ENCODE results near the gene FAM47E. TPM values are rescaled to one million over a fixed set of nuclear protein-coding genes. Genes with fewer than 3 reads are reported as not detected.
A peak's percentile ranks its signal among the peaks of the same experiment; 100 is the strongest.

The FAM47E gene
- polyA plus RNA-seq, 1 donor (not counting 4 experiments of a cell fraction or from before 2014, with no cell fraction given): 0.29 TPM

DNA sequence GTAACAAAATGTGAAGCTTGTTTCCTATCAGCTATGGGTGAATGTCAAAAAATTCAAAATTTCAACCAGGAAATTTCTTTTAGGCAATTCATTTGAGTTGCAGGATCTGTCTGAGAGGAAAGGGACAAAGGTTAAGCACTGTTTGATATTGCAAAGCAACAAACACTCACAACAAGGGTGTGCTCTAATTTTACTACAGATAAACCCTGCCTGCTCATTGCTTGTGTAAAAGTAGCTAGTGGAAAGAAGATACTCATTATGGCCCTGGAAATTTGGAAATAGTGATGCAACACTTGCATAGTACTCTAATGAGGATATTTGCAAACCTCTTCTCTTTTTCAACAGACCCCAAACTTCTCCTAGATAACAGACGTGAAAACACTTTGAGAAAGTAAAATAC is 27.1 kb downstream of the FAM47E start:
- H3K9me1 ChIP-seq (ENCODE audit: control insufficient read depth, extremely low read depth, insufficient read depth, low read length): no peaks in the 10 kb centered on the region
- dilution Hi-C loops (cut with MboI; ENCODE audit: extremely low pct_ligation_motif_present, low sequenced_read_pairs): no loop called here
- H3K4me1 ChIP-seq (ENCODE audit: control insufficient read depth, extremely low read depth, insufficient read depth, low read length): no peaks in the 10 kb centered on the region
- H4K20me1 ChIP-seq (ENCODE audit: control insufficient read depth, extremely low read depth, insufficient read depth, low read length): no peaks in the 10 kb centered on the region
- no peak overlapping the region for H3K9ac ChIP-seq (ENCODE audit: control insufficient read depth, extremely low read depth, insufficient read depth, low read length)
- no peak overlapping the region for H3K4me2 ChIP-seq (ENCODE audit: control insufficient read depth, extremely low read depth, insufficient read depth, low read depth, low read length)
- TF ChIP-seq, protein P1, sequence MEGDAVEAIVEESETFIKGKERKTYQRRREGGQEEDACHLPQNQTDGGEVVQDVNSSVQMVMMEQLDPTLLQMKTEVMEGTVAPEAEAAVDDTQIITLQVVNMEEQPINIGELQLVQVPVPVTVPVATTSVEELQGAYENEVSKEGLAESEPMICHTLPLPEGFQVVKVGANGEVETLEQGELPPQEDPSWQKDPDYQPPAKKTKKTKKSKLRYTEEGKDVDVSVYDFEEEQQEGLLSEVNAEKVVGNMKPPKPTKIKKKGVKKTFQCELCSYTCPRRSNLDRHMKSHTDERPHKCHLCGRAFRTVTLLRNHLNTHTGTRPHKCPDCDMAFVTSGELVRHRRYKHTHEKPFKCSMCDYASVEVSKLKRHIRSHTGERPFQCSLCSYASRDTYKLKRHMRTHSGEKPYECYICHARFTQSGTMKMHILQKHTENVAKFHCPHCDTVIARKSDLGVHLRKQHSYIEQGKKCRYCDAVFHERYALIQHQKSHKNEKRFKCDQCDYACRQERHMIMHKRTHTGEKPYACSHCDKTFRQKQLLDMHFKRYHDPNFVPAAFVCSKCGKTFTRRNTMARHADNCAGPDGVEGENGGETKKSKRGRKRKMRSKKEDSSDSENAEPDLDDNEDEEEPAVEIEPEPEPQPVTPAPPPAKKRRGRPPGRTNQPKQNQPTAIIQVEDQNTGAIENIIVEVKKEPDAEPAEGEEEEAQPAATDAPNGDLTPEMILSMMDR (optimal IDR thresholded peaks at IDR 0.05 in 1 of 3, IDR thresholded peaks at IDR 0.05 in 1 of 3, conservative IDR thresholded peaks at IDR 0.05 in 1 of 3; ENCODE audit: extremely low read depth in 1 of 3, insufficient read depth in 2 of 3, low read length in 3 of 3): no peak
- no peak for TF ChIP-seq EZH2 (IDR thresholded peaks at IDR 0.05; ENCODE audit: low read length)
- DNase-seq (ENCODE audit: low read depth, low spot score) (no peak), FAIRE-seq (no peak)
- H3K36me3 ChIP-seq (ENCODE audit: control insufficient read depth in 2 of 2, extremely low read depth in 1 of 2, insufficient read depth in 2 of 2, low read length in 2 of 2): no peaks in the 10 kb centered on the region
- H3K27ac ChIP-seq (ENCODE audit: control insufficient read depth, insufficient read depth, low read length): no peak overlapping the region
- no peak overlapping the region for H3K4me3 ChIP-seq (ENCODE audit: control insufficient read depth in 2 of 3, extremely low read depth in 1 of 3, insufficient read depth in 2 of 3, low read depth in 1 of 3, low read length in 3 of 3)
- no peaks in the 10 kb centered on the region for H3K9me3 ChIP-seq (ENCODE audit: control insufficient read depth, low read depth, low read length)
- H2AFZ ChIP-seq (ENCODE audit: control insufficient read depth, low read length): no peak overlapping the region
- no peaks in the 10 kb centered on the region for H3K27me3 ChIP-seq (ENCODE audit: control insufficient read depth, extremely low read depth, insufficient read depth, low read length)
- H3K79me2 ChIP-seq (ENCODE audit: control insufficient read depth, insufficient read depth, low read length): no peaks in the 10 kb centered on the region

DNA sequence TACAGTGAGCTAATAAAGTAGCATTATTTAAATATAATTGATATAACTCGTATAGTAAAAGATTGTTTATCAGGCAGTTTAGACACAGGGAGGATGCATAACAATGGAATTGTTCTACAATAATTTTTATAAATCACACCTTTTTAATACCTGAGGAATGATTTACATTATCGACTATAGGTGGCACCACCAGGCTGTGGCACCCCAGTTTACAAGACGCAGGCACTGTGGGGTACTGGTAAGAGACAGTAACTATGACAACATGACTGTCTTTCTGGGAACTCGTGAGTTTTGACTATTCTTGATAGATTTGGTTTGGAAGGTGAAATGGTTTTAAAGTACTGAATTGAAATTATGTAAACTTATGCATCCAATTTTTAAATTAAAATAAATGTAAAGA is 27.9 kb downstream of the FAM47E start:
- Histone ChIP-seq H3K4me1 (ENCODE audit: control insufficient read depth, extremely low read depth, insufficient read depth, low read length) (no peaks in the 10 kb centered on the region), H3K4me2 (ENCODE audit: control insufficient read depth, extremely low read depth, insufficient read depth, low read depth, low read length) (no peak overlapping the region), H3K27me3 (ENCODE audit: control insufficient read depth, extremely low read depth, insufficient read depth, low read length) (no peaks in the 10 kb centered on the region), H3K27ac (ENCODE audit: control insufficient read depth, insufficient read depth, low read length) (no peak overlapping the region), H3K79me2 (ENCODE audit: control insufficient read depth, insufficient read depth, low read length) (no peaks in the 10 kb centered on the region), H3K9me3 (ENCODE audit: control insufficient read depth, low read depth, low read length) (no peaks in the 10 kb centered on the region), H3K4me3 (ENCODE audit: control insufficient read depth in 2 of 3, extremely low read depth in 1 of 3, insufficient read depth in 2 of 3, low read depth in 1 of 3, low read length in 3 of 3) (no peak overlapping the region), H3K9me1 (ENCODE audit: control insufficient read depth, extremely low read depth, insufficient read depth, low read length) (no peaks in the 10 kb centered on the region), H4K20me1 (ENCODE audit: control insufficient read depth, extremely low read depth, insufficient read depth, low read length) (no peaks in the 10 kb centered on the region), H3K9ac (ENCODE audit: control insufficient read depth, extremely low read depth, insufficient read depth, low read length) (no peak overlapping the region), H3K36me3 (ENCODE audit: control insufficient read depth in 2 of 2, extremely low read depth in 1 of 2, insufficient read depth in 2 of 2, low read length in 2 of 2) (no peaks in the 10 kb centered on the region), H2AFZ (ENCODE audit: control insufficient read depth, low read length) (no peak overlapping the region)
- DNase-seq (ENCODE audit: low read depth, low spot score): no peak
- FAIRE-seq: no peak
- dilution Hi-C loops (cut with MboI; ENCODE audit: extremely low pct_ligation_motif_present, low sequenced_read_pairs): no loop called here
- no peak for TF ChIP-seq EZH2 (IDR thresholded peaks at IDR 0.05; ENCODE audit: low read length)
- TF ChIP-seq, protein P1 (optimal IDR thresholded peaks at IDR 0.05 in 1 of 3, IDR thresholded peaks at IDR 0.05 in 1 of 3, conservative IDR thresholded peaks at IDR 0.05 in 1 of 3; ENCODE audit: extremely low read depth in 1 of 3, insufficient read depth in 2 of 3, low read length in 3 of 3): peak in 1 of 3 experiments; percentile 17

Data from keratinocyte (primary cell).